ENCODE data around the gene RPL23. TPM values are rescaled to one million over a fixed set of nuclear protein-coding genes. Genes with fewer than 3 reads are reported as not detected.

The RPL23 gene
- polyA plus RNA-seq, 1 donor from 2014 or later: 1,333 TPM

- H3K9ac ChIP-seq (ENCODE audit: low read length): peak overlapping the region; percentile 78
- H3K36me3 ChIP-seq (ENCODE audit: insufficient read depth, low read length): peaks cover 5% of the 10 kb centered on the region
- H3K9me2 ChIP-seq (ENCODE audit: insufficient read depth, low read length): no peaks in the 10 kb centered on the region
- TF ChIP-seq POLR2AphosphoS5 (IDR thresholded peaks at IDR 0.05) (no peak), TAF1 (IDR thresholded peaks at IDR 0.05; ENCODE audit: low read depth) (no peak), EP300 (conservative IDR thresholded peaks at IDR 0.05; ENCODE audit: poor library complexity, severe bottlenecking) (no peak), CTCF (IDR thresholded peaks at IDR 0.05; ENCODE audit: poor library complexity, severe bottlenecking) (no peak), SMC3 (conservative IDR thresholded peaks at IDR 0.05; ENCODE audit: poor library complexity) (no peak), RAD21 (conservative IDR thresholded peaks at IDR 0.05) (no peak), REST (IDR thresholded peaks at IDR 0.05; ENCODE audit: borderline replicate concordance) (no peak), EZH2 (IDR thresholded peaks at IDR 0.05; ENCODE audit: borderline replicate concordance, insufficient read depth, low read length, poor library complexity, severe bottlenecking) (no peak), MXI1 (conservative IDR thresholded peaks at IDR 0.05; ENCODE audit: poor library complexity, severe bottlenecking) (no peak)
- H3K27me3 ChIP-seq (ENCODE audit: insufficient read depth, low read depth, low read length): no peaks in the 10 kb centered on the region
- no peaks in the 10 kb centered on the region for H3K9me3 ChIP-seq (ENCODE audit: low read length)
- peak overlapping the region; percentile 95 for H3K27ac ChIP-seq (ENCODE audit: low read length)
- peaks cover 4% of the 10 kb centered on the region for H3F3A ChIP-seq (ENCODE audit: insufficient read depth, low read length, poor library complexity, severe bottlenecking)
- H3K79me2 ChIP-seq (replicated peaks; ENCODE audit: insufficient read depth, low read length): peaks cover 21% of the 10 kb centered on the region
- H3K4me2 ChIP-seq (ENCODE audit: low read length): peak overlapping the region; percentile 97
- peak overlapping the region; percentile 31 for H2AFZ ChIP-seq (ENCODE audit: low read depth, low read length)
- H4K20me1 ChIP-seq (ENCODE audit: insufficient read depth): no peaks in the 10 kb centered on the region
- peak overlapping the region; percentile 82 for H3K4me3 ChIP-seq (ENCODE audit: low read length)
Measured at GRCh38 chr17:38852771-38853291, 690 bp downstream of the RPL23 start.

GRCh38 chr17:38851434-38851833 lies 2.1 kb downstream of the RPL23 start:
- no peaks in the 10 kb centered on the region for H3K27me3 ChIP-seq (ENCODE audit: insufficient read depth, low read depth, low read length)
- H3K9me3 ChIP-seq (ENCODE audit: low read length): no peaks in the 10 kb centered on the region
- peaks cover 21% of the 10 kb centered on the region for H3K79me2 ChIP-seq (replicated peaks; ENCODE audit: insufficient read depth, low read length)
- peak overlapping the region; percentile 78 for H3K9ac ChIP-seq (ENCODE audit: low read length)
- no peak overlapping the region for H3K27ac ChIP-seq (ENCODE audit: low read length)
- peak overlapping the region; percentile 97 for H3K4me2 ChIP-seq (ENCODE audit: low read length)
- H2AFZ ChIP-seq (ENCODE audit: low read depth, low read length): no peak overlapping the region
- peak overlapping the region; percentile 82 for H3K4me3 ChIP-seq (ENCODE audit: low read length)
- H3F3A ChIP-seq (ENCODE audit: insufficient read depth, low read length, poor library complexity, severe bottlenecking): peaks cover 4% of the 10 kb centered on the region
- no peaks in the 10 kb centered on the region for H3K9me2 ChIP-seq (ENCODE audit: insufficient read depth, low read length)
- peaks cover 5% of the 10 kb centered on the region for H3K36me3 ChIP-seq (ENCODE audit: insufficient read depth, low read length)
- no peak for TF ChIP-seq EZH2 (IDR thresholded peaks at IDR 0.05; ENCODE audit: borderline replicate concordance, insufficient read depth, low read length, poor library complexity, severe bottlenecking)
- no peak for TF ChIP-seq RAD21 (conservative IDR thresholded peaks at IDR 0.05)
- no peak for TF ChIP-seq TAF1 (IDR thresholded peaks at IDR 0.05; ENCODE audit: low read depth)
- TF ChIP-seq EP300 (conservative IDR thresholded peaks at IDR 0.05; ENCODE audit: poor library complexity, severe bottlenecking): no peak
- no peak for TF ChIP-seq SMC3 (conservative IDR thresholded peaks at IDR 0.05; ENCODE audit: poor library complexity)
- TF ChIP-seq MXI1 (conservative IDR thresholded peaks at IDR 0.05; ENCODE audit: poor library complexity, severe bottlenecking): no peak
- no peak for TF ChIP-seq POLR2AphosphoS5 (IDR thresholded peaks at IDR 0.05)
- TF ChIP-seq REST (IDR thresholded peaks at IDR 0.05; ENCODE audit: borderline replicate concordance): no peak
- TF ChIP-seq CTCF (IDR thresholded peaks at IDR 0.05; ENCODE audit: poor library complexity, severe bottlenecking): no peak
- no peaks in the 10 kb centered on the region for H4K20me1 ChIP-seq (ENCODE audit: insufficient read depth)

Measured in neural cell (in vitro differentiated cells).